H9 (cell line): ENCODE results near the gene LPAR3. TPM values are rescaled to one million over a fixed set of nuclear protein-coding genes. Genes with fewer than 3 reads are reported as not detected.
A peak's percentile ranks its signal among the peaks of the same experiment; 100 is the strongest.

ENCODE experiments used
- DNase-seq: peaks from one replicate; pipeline ENCODE4 v3.0.0-alpha.2; 2017
- H2AFZ ChIP-seq: one replicate; pipeline ENCODE4 v1.6.1; 2013; ENCODE audit warnings: mild to moderate bottlenecking, low read length, control low read depth, moderate library complexity
- H2AK5ac ChIP-seq: 2 replicates; pipeline ENCODE4 v1.6.1; 2013; ENCODE audit warnings: low read length, control low read depth, mixed read lengths; ENCODE audit not compliant: insufficient read length
- H2BK120ac ChIP-seq: one replicate; pipeline ENCODE4 v1.6.1; 2013; ENCODE audit warnings: low read depth, mild to moderate bottlenecking, low read length, control low read depth, inconsistent platforms; ENCODE audit not compliant: poor library complexity, severe bottlenecking
- H2BK12ac ChIP-seq: 2 replicates; pipeline ENCODE4 v1.6.1; 2013; ENCODE audit warnings: low read length, control low read depth, mixed read lengths, low read depth; ENCODE audit not compliant: insufficient read length
- H2BK15ac ChIP-seq: 2 replicates; pipeline ENCODE4 v1.6.1; 2013; ENCODE audit warnings: low read depth, low read length, control low read depth
- H2BK20ac ChIP-seq: one replicate; pipeline ENCODE4 v1.6.1; 2013; ENCODE audit warnings: low read depth, mild to moderate bottlenecking, low read length, control low read depth, inconsistent platforms; ENCODE audit not compliant: poor library complexity, severe bottlenecking
- H2BK5ac ChIP-seq: 2 replicates; pipeline ENCODE4 v1.6.1; 2013; ENCODE audit warnings: low read length, control low read depth, mixed read lengths; ENCODE audit not compliant: insufficient read length
- H3K14ac ChIP-seq: 2 replicates; pipeline ENCODE4 v1.6.1; 2013; ENCODE audit warnings: low read length, control low read depth; ENCODE audit not compliant: insufficient read depth
- H3K18ac ChIP-seq: 2 replicates; pipeline ENCODE4 v1.6.1; 2013; ENCODE audit warnings: low read depth, mild to moderate bottlenecking, mixed read lengths, low read length, control low read depth; ENCODE audit not compliant: insufficient read length
- H3K23ac ChIP-seq: 2 replicates; pipeline ENCODE4 v1.6.1; 2013; ENCODE audit warnings: low read length, control low read depth, mixed read lengths, low read depth; ENCODE audit not compliant: insufficient read length
- H3K23me2 ChIP-seq: 2 replicates; pipeline ENCODE4 v1.6.1; 2013; ENCODE audit warnings: low read depth, mild to moderate bottlenecking, mixed read lengths, low read length, control low read depth; ENCODE audit not compliant: insufficient read length, poor library complexity, severe bottlenecking
- H3K27ac ChIP-seq: 2 replicates; pipeline ENCODE4 v1.5.1; 2013; ENCODE audit warnings: low read length, control low read depth, mixed read lengths, low read depth; ENCODE audit not compliant: insufficient read length
- H3K27me3 ChIP-seq: 2 replicates; pipeline ENCODE4 v1.6.1; 2013; ENCODE audit warnings: low read length, control low read depth, inconsistent platforms; ENCODE audit not compliant: insufficient read depth
- H3K4ac ChIP-seq: 2 replicates; pipeline ENCODE4 v1.6.1; 2013; ENCODE audit warnings: low read depth, mild to moderate bottlenecking, control low read depth, inconsistent platforms, low read length, moderate library complexity
- H3K4me1 ChIP-seq: 2 replicates; pipeline ENCODE4 v1.6.1; 2013; ENCODE audit warnings: low read length, control low read depth, inconsistent platforms; ENCODE audit not compliant: insufficient read depth
- H3K4me2 ChIP-seq: 2 replicates; pipeline ENCODE4 v1.6.1; 2013; ENCODE audit warnings: low read length, control low read depth, mixed read lengths; ENCODE audit not compliant: insufficient read length, insufficient read depth
- H3K56ac ChIP-seq: 2 replicates; pipeline ENCODE4 v1.6.1; 2013; ENCODE audit warnings: low read depth, mild to moderate bottlenecking, mixed read lengths, low read length, control low read depth; ENCODE audit not compliant: insufficient read length
- H3K79me1 ChIP-seq: 2 replicates; pipeline ENCODE4 v1.6.1; 2013; ENCODE audit warnings: low read depth, mild to moderate bottlenecking, moderate library complexity, low read length, control low read depth, inconsistent platforms; ENCODE audit not compliant: insufficient read depth, poor library complexity, severe bottlenecking
- H3K79me2 ChIP-seq: 2 replicates; pipeline ENCODE4 v1.6.1; 2013; ENCODE audit warnings: low read length, control low read depth, inconsistent platforms; ENCODE audit not compliant: insufficient read depth
- H3K9ac ChIP-seq: 2 replicates; pipeline ENCODE4 v1.6.1; 2013; ENCODE audit warnings: low read length, control low read depth, mixed read lengths; ENCODE audit not compliant: insufficient read length; ENCODE audit errors: extremely low read depth
- H3K9me3 ChIP-seq: one replicate; pipeline ENCODE4 v1.6.1; 2013; ENCODE audit warnings: low read depth, low read length, inconsistent platforms; ENCODE audit not compliant: control insufficient read depth
- H3T11ph ChIP-seq: one replicate; pipeline ENCODE4 v1.6.1; 2013; ENCODE audit warnings: mild to moderate bottlenecking, low read length, control low read depth, inconsistent platforms
- H4K20me1 ChIP-seq: one replicate; pipeline ENCODE4 v1.6.1; 2013; ENCODE audit not compliant: control insufficient read depth, insufficient read length, insufficient read depth
- H4K5ac ChIP-seq: 2 replicates; pipeline ENCODE4 v1.6.1; 2013; ENCODE audit warnings: low read depth, mild to moderate bottlenecking, mixed read lengths, low read length, control low read depth; ENCODE audit not compliant: insufficient read length
- H4K8ac ChIP-seq: replicated peaks from 2 replicates; pipeline ENCODE4 v1.6.1; 2013; ENCODE audit warnings: low read length, control low read depth, mixed read lengths, low read depth; ENCODE audit not compliant: insufficient read length
- H4K91ac ChIP-seq: 2 replicates; pipeline ENCODE4 v1.6.1; 2013; ENCODE audit warnings: low read depth, mild to moderate bottlenecking, moderate library complexity, mixed read lengths, low read length, control low read depth; ENCODE audit not compliant: insufficient read length
- H3K27ac Mint-ChIP-seq, 3 experiments: 2 replicates in 2 of 3; 3 replicates in 1 of 3; pipeline ENCODE4 v1.8.0; 2020 to 2021; ENCODE audit warnings: mixed read lengths in 3 of 3, mild to moderate bottlenecking in 1 of 3, moderate library complexity in 1 of 3
- H3K27me3 Mint-ChIP-seq: 2 replicates; pipeline ENCODE4 v1.8.0; 2021; ENCODE audit warnings: low read depth, mild to moderate bottlenecking, moderate library complexity, mixed read lengths
- H3K36me3 Mint-ChIP-seq, 3 experiments: 2 replicates in 2 of 3; 3 replicates in 1 of 3; pipeline ENCODE4 v1.8.0; 2020 to 2021; ENCODE audit warnings: low read depth in 3 of 3, mixed read lengths in 3 of 3; ENCODE audit not compliant: insufficient read depth in 1 of 3
- H3K4me1 Mint-ChIP-seq, 2 experiments: 2 replicates each; pipeline ENCODE4 v1.8.0; 2020; ENCODE audit warnings: mixed read lengths in 2 of 2
- H3K4me3 Mint-ChIP-seq, 2 experiments: 2 replicates in 1 of 2; 3 replicates in 1 of 2; pipeline ENCODE4 v1.8.0; 2020 to 2021; ENCODE audit warnings: mild to moderate bottlenecking in 2 of 2, mixed read lengths in 2 of 2, moderate library complexity in 1 of 2
- H3K9me3 Mint-ChIP-seq, 2 experiments: 2 replicates in 1 of 2; 3 replicates in 1 of 2; pipeline ENCODE4 v1.8.0; 2020; ENCODE audit warnings: mild to moderate bottlenecking in 2 of 2, mixed read lengths in 2 of 2, moderate library complexity in 1 of 2
- CTCF ChIP-seq: fragments of 200-600 bp; sonication (generic); conservative IDR thresholded peaks from 3 replicates; pipeline ENCODE4 v1.8.0; 2021; ENCODE audit warnings: antibody characterized with exemption, mild to moderate bottlenecking
- WGBS: extraction: QIAGEN DNeasy Blood & Tissue Kit; methylation state at CpG from one replicate; pipeline ENCODE4 v1.1.7; 2013; ENCODE audit warnings: missing lambda C conversion rate, low lambda C conversion rate, mixed read lengths; ENCODE audit not compliant: insufficient read length; ENCODE audit errors: extremely low coverage; 5-methylcytosine and 5-hydroxymethylcytosine counted together
- total RNA-seq: library from RNA; stranded (reverse); gene quantifications from 2 replicates; pipeline ENCODE4 v1.2.1, GENCODE V29; 2021

The LPAR3 gene
- total RNA-seq, 1 experiment from 2014 or later: 3.0 TPM

- Histone ChIP-seq H3K79me1 (no peaks in the 10 kb centered on the region), H3T11ph (no peak overlapping the region), H2AFZ (no peak overlapping the region), H4K20me1 (no peaks in the 10 kb centered on the region), H3K23me2 (no peaks in the 10 kb centered on the region), H3K9ac (no peak overlapping the region), H2AK5ac (no peak overlapping the region), H3K4me2 (no peak overlapping the region), H3K9me3 (no peaks in the 10 kb centered on the region), H2BK15ac (no peak overlapping the region), H3K23ac (peak overlapping the region; percentile 49), H3K27me3 (no peaks in the 10 kb centered on the region), H3K4ac (no peak overlapping the region), H4K5ac (no peak overlapping the region), H3K18ac (no peak overlapping the region), H3K4me1 (no peaks in the 10 kb centered on the region), H2BK5ac (no peak overlapping the region), H4K8ac (no peak overlapping the region), H4K91ac (no peak overlapping the region), H2BK20ac (no peak overlapping the region), H2BK120ac (no peak overlapping the region), H3K27ac (no peak overlapping the region), H3K79me2 (no peaks in the 10 kb centered on the region), H2BK12ac (no peak overlapping the region), H3K14ac (no peak overlapping the region), H3K56ac (no peak overlapping the region)
- Mint-ChIP-seq H3K36me3 (no peaks in the 10 kb centered on the region; a peak in 1 of 7 replicates), H3K4me3 (no peak overlapping the region), H3K9me3 (no peaks in the 10 kb centered on the region), H3K27me3 (no peaks in the 10 kb centered on the region), H3K4me1 (peaks cover 0 to 3% of the 10 kb centered on the region in 2 experiments; a peak in 2 of 4 replicates), H3K27ac (no peak overlapping the region)
- TF ChIP-seq CTCF: no peak
- no peak for DNase-seq
- no CpG with 5 or more reads among the region's 7 CpGs for WGBS
Measured at GRCh38 chr1:84835169-84835568, 57.8 kb downstream of the LPAR3 start.
